HG03521 (cell line): ENCODE results near the gene MAP2K7.
"Not testable (repeated sequence)": the region's sequence is repeated elsewhere in the genome, so short reads cannot be mapped to it uniquely, and the experiment has no call there.

Experiments used
- ATAC-seq: cut with Tn5 transposase; IDR thresholded peaks from one replicate; pipeline ENCODE4 v1.9.1; 2021; ENCODE audit warnings: mild to moderate bottlenecking, moderate library complexity; ENCODE audit not compliant: unreplicated experiment

The MAP2K7 gene

DNA sequence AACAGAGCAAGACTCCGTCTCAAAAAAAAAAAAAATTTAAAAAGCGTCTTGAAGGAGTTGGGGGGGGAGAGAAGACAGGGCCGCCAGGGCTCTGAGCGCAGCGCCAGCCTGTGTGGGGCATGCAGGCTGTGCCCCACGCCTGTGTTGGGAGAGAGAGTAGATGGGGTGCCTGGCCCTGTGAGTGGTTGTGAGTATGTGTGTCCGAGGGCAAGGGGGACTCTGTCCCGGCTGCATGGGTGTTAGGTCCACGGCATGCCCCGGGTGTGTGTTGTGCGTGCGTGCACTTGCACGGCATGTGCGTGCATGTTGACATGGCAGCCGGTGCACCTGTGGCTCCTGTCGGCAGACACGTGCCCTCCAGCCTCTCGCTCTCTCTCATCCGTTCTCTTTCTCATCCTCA is 3.4 kb downstream of the MAP2K7 start:
- ATAC-seq: no peak

DNA sequence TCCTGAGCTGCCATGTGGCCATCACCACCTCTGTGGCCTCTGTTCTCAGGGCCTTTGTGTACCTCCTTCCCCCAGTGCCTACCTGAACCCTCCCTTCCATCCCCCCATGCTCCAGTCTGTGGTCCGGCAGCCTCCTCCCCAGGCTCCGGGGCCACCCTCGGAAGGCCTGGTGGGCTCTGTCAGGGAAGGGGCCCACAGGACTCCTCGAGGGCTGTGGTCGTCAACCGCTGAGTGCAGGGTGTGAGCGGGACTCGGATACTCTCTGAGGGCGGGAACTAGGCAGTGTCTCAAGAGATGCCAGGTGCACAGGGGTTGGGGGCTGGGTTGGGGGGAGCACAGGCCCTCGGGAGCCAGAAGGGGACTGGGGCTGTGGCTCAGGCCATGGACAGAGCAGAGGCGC is 3.9 kb downstream of the MAP2K7 start:
- no peak for ATAC-seq

DNA sequence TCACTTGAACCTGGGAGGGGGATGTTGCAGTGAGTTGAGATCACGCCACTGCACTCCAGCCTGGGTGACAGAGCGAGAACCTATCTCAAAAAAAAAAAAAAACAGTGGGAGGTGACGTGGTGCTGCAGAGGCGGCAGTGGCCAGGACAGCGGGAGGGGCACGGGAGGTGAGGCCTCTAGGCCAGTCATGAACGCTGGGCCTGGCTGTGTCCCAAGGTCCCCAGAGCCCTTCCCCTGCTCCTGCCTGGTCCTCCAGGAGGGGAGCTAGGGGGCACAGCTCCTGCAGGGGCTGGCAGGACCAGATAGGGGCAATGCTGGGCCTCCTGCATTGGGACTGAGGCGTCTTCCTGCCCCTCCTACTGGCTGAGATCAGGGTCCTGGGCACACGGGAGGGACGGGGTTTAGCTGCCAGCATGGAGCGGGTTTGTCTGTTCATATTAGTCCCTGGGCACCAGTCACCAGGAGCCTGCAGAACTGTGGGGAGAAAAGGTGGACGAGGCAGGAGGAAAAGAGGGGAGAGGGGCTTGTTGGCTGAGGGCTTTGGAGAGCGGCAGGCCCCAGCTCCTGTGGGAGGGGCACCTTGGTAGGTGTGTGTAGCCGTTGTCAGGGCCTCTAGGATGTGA is 4.5 kb downstream of the MAP2K7 start:
- ATAC-seq: no peak

DNA sequence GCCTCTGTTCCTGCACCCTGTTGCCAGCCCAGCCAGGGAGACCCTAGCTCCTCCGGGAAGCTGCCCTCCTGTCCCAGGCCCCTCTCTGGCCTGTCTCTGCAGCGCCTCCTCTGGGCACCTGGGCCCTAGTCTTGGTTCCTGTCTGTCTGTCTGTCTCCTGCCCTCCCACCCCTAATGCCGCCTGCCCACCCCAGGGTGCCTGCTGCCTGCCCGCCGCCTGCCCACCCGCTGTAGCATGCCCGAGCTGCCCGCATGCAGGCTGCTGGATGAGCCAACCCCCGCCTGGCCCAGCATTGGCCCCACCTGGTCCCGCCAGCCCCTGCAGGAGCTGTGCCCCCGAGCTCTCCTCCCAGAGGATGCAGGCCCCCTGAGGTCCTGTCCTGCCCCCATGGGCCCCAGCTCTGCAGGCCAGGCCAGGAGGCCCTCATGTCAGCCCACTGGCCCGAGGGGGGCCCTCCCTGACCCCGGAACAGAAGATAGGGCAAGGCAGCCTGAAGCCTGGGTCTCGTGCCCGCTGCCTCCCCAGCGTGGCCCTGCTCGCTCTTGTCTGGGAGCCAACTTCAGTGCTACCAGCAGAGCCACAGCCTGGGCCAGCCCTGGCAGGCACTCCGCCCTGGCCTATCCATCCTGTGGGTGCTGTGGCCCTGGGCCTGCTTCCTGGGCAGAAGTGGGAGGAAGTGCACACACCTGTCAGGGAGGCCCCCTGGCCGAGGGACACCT is 5.2 kb downstream of the MAP2K7 start:
- ATAC-seq: no peak

- ATAC-seq: no peak
Measured at GRCh38 chr19:7909471-7910067, 5.9 kb downstream of the MAP2K7 start.

DNA sequence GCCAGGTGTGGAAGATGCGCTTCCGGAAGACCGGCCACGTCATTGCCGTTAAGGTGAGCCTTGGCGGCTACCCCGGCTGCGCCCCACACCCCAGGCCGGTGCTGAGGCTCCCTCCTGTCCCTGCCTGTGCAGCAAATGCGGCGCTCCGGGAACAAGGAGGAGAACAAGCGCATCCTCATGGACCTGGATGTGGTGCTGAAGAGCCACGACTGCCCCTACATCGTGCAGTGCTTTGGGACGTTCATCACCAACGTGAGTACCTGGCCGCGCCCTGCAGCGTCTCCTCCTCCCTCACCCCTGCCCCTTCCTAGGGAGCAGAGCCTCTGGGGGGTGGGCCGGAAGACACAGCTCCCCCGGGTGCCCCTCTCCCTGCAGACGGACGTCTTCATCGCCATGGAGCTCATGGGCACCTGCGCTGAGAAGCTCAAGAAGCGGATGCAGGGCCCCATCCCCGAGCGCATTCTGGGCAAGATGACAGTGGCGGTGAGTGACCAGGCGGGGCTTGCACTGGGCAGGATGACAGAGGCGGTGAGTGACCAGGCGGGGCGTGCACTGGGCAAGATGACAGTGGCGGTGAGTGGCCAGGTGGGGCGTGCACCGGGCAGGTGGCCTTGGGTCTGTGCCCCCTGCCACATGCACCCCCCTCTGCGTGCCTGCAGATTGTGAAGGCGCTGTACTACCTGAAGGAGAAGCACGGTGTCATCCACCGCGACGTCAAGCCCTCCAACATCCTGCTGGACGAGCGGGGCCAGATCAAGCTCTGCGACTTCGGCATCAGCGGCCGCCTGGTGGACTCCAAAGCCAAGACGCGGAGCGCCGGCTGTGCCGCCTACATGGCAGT is 6.9 kb downstream of the MAP2K7 start:
- no peak for ATAC-seq

- ATAC-seq: no peak
Measured at GRCh38 chr19:7911508-7912143, 7.9 kb downstream of the MAP2K7 start.

DNA sequence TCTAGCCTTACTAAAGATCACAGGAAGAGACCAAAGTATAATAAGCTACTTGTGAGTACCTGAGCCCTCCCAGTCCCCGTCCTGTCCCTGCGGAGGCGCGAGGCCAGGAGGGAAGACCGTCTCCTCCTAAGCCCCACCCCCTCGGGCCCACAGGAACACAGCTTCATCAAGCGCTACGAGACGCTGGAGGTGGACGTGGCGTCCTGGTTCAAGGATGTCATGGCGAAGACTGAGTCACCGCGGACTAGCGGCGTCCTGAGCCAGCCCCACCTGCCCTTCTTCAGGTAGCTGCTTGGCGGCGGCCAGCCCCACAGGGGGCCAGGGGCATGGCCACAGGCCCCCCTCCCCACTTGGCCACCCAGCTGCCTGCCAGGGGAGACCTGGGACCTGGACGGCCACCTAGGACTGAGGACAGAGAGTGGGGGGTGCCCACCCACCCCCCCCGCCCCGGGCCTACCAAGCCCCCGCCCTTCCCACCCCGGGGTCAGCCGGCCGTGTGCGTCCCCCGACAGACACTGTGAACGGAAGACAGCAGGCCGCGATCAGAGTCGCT is 8.5 kb downstream of the MAP2K7 start:
- no peak for ATAC-seq

GRCh38 chr19:7912697-7913564 is 9.3 kb downstream of the MAP2K7 start:
- ATAC-seq: no peak

GRCh38 chr19:7913652-7914051 is 10.0 kb downstream of the MAP2K7 start:
- ATAC-seq: no peak

DNA sequence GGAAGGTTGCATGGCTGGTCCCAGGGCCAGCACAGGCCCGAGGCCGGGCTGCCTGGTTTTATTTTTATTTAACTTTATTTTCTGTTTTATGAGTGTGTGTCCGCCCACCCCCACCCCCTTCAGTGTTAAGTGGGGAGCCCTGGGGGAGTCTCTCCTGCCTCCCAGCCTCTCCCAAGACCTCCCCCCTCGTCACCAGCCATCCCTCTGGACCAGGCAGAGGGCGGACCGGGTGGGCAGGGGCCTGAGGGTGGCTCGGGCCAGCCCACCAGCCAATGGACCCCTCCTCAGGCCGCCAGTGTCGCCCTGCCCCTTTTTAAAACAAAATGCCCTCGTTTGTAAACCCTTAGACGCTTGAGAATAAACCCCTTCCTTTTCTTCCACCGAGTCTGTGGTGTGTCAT is 10.4 kb downstream of the MAP2K7 start:
- no peak for ATAC-seq

GRCh38 chr19:7914598-7915045 is 10.9 kb downstream of the MAP2K7 start, which contains the start of gene TGFBR3L:
Gene TGFBR3L, plus strand, starts transcription at chr19:7914830.
- ATAC-seq: no peak

- ATAC-seq: no peak
Measured at GRCh38 chr19:7915250-7916102, 11.8 kb downstream of the MAP2K7 start.

GRCh38 chr19:7916103-7916954 is 12.7 kb downstream of the MAP2K7 start:
- no peak for ATAC-seq

DNA sequence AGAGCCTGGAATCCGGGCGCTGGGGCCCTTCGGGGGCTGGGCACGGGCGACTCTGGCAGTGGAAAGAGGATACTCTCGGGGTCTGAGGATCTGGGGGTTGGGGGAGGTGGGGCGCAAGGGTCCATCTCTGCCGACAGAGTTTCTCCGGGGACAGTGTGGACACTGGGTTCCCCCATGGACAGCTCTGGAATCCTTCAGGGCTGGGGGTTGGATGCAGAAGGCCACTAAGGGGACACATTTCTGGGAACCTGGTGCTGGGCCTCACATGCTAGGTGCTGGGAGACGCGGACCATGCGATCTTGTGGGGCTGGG is 13.2 kb downstream of the MAP2K7 start:
- ATAC-seq: no peak

- no peak for ATAC-seq
Measured at GRCh38 chr19:7917267-7918061, 13.8 kb downstream of the MAP2K7 start.

- ATAC-seq: not testable (repeated sequence)
Measured at GRCh38 chr19:7918062-7918614, 14.5 kb downstream of the MAP2K7 start.
